Measurements from ENCODE around the gene ZNF441. TPM values are rescaled to one million over a fixed set of nuclear protein-coding genes. Genes with fewer than 3 reads are reported as not detected.
"Not testable (repeated sequence)": the region's sequence is repeated elsewhere in the genome, so short reads cannot be mapped to it uniquely, and the experiment has no call there.

Gene ZNF441
- total and polyA plus RNA-seq, 12 donors = 2.8 to 14.2 (median 7.5) TPM

DNA sequence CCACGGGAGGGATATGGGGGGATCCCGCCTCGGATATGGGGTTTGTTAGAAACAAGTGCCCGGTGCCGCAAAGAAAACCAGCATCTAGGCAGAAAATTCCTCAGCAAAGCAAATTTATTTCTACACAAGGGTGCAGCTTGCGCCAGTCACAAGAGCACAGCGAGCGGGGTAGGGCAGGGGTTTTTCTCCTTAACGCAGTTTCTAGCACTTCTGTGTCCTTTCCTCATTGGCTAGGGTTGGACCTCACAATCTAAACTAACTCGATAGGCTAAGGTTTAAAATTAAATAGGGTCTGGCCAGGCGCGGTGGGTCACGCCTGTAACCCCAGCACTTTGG lies 47.9 kb downstream of the ZNF441 start:
- peak in 3 of 7 donors; percentile 13 to 50 (median 23) for DNase-seq
- Histone ChIP-seq H3K27me3 (no peaks in the 10 kb centered on the region), H3K4me3 (peak overlapping the region; percentile 11 to 85 (median 80)), H3K4me1 (replicated peaks in 1 of 2) (no peaks in the 10 kb centered on the region), H3K9me3 (replicated peaks in 1 of 3) (no peaks in the 10 kb centered on the region), H3K36me3 (replicated peaks in 1 of 2) (peaks cover 0 to 3% of the 10 kb centered on the region in 2 donors), H3K27ac (peak overlapping the region in 4 of 5 donors; percentile 81 to 93 (median 88))
- intact Hi-C loops (cut with DNase I) = no loop called here
- 11 to 18% (median 13%) methylated on average over 13 of the region's 13 CpGs for WGBS, 4 donors
- no peak for TF ChIP-seq POLR2A (IDR thresholded peaks at IDR 0.05)

DNA sequence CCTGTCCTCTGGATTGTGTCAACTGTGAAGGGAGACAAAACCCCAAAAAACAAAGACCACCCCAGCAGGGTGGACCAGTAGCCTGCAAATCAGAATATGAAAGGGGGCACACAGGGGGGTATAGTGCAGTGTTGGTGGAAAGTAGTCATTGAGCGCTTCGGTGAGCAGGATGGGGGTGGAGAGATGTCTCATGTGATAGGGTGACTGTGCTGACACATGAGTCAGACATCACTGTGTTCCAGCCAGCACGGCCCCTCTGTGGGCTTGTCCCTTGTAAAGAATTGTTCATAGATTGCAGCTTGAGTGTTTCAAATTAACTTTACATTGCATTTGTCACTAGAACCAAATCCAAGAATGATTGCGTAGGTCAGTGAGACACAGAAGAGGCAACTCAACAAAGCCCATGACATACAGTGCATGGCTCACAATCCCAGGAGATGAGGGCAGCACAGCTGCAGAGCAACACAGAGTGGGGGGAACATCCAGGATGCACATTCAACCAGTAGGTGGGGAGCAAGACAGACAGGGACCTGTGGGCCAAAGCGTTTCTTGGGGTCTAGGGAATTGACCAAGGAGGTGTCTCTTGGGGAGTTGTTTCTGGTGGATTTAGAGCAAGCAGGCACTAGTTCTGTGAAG lies 54.8 kb downstream of the ZNF441 start:
- H3K27ac ChIP-seq = no peak overlapping the region
- DNase-seq = peak in 2 of 7 donors; percentile 23 to 26
- no peaks in the 10 kb centered on the region for H3K4me1 ChIP-seq (replicated peaks in 1 of 2)
- no peaks in the 10 kb centered on the region for H3K9me3 ChIP-seq (replicated peaks in 1 of 3)
- no peak for TF ChIP-seq POLR2A (IDR thresholded peaks at IDR 0.05)
- TF ChIP-seq, protein P1, sequence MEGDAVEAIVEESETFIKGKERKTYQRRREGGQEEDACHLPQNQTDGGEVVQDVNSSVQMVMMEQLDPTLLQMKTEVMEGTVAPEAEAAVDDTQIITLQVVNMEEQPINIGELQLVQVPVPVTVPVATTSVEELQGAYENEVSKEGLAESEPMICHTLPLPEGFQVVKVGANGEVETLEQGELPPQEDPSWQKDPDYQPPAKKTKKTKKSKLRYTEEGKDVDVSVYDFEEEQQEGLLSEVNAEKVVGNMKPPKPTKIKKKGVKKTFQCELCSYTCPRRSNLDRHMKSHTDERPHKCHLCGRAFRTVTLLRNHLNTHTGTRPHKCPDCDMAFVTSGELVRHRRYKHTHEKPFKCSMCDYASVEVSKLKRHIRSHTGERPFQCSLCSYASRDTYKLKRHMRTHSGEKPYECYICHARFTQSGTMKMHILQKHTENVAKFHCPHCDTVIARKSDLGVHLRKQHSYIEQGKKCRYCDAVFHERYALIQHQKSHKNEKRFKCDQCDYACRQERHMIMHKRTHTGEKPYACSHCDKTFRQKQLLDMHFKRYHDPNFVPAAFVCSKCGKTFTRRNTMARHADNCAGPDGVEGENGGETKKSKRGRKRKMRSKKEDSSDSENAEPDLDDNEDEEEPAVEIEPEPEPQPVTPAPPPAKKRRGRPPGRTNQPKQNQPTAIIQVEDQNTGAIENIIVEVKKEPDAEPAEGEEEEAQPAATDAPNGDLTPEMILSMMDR (IDR thresholded peaks at IDR 0.05) = no peak
- no peaks in the 10 kb centered on the region for H3K27me3 ChIP-seq
- intact Hi-C loops (cut with DNase I) = no loop called here
- no peak overlapping the region for H3K4me3 ChIP-seq
- H3K36me3 ChIP-seq (replicated peaks in 1 of 2) = peaks cover 0 to 4% of the 10 kb centered on the region in 2 donors
- 75 to 96% (median 79%) methylated on average over 5 of the region's 5 CpGs for WGBS, 4 donors

DNA sequence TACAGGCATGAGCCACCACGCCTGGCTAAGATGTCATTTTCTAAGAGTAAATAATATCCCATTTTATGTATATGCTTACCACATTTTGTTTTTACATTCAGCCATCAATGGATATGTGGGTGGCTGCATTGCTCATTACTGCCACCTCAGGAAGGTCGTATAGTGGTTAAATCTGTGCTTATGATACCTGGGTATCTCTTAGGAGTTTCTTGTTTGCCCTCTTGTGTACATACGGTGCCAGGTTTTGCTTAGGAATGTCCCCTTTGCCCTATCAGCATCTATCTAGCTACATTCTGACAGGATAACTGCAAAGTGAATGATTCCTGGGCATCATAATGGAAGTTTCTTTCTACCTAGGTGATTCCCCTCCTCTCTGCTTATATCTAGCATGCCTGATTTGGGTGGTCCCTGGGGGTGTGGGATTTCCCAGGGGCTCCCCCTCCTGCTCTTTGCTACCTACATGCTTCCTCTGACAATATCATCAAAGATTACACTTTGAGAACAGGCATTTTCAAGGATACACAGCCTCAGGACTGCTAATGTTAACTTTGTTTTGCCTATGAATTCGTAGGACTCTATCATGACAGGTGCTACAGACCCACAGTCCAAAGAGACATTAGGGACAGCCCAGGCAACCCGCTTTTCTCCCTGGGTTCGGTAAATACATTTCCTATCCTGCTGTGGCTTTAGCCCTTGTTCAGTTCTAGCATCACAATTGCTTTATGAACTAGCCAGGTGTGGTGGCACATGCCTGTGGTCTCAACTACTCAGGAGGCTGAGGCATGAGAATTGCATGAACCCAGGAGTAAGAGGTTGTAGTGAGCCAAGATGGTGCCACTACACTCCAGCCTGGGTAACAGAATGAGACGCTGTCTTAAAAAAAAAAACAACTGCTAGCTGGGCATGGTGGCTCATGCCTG lies 62.4 kb downstream of the ZNF441 start:
- H3K4me1 ChIP-seq (replicated peaks in 1 of 2); intact Hi-C loops (cut with DNase I); H3K27me3 ChIP-seq; DNase-seq; H3K27ac ChIP-seq; H3K4me3 ChIP-seq: not testable (repeated sequence)
- WGBS, 4 donors = 91 to 96% (median 92%) methylated on average over 7 of the region's 7 CpGs
- Histone ChIP-seq H3K9me3 (replicated peaks in 1 of 3) (peaks cover 0 to 34% (median 0%) of the 10 kb centered on the region in 3 donors), H3K36me3 (replicated peaks in 1 of 2) (peaks cover 0 to 19% of the 10 kb centered on the region in 2 donors)

DNA sequence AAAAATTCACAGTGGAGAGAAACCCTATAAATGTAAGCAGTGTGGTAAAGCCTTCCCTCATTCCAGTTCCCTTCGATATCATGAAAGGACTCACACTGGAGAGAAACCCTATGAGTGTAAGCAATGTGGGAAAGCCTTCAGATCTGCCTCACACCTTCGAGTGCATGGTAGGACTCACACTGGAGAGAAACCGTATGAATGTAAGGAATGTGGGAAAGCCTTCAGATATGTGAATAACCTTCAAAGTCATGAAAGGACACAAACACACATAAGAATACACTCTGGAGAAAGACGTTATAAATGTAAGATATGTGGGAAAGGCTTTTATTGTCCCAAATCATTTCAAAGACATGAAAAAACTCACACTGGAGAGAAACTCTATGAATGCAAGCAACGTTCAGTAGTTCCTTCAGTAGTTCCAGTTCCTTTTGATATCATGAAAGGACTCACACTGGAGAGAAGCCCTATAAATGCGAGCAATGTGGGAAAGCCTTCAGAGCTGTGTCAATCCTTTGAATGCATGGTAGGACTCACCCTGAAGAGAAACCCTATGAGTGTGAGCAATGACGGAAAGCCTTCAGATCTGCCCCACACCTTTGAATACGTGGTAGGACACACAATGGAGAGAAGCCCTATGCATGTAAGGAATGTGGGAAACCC lies 65.6 kb downstream of the ZNF441 start:
- WGBS, 4 donors = 94 to 97% (median 96%) methylated on average over 8 of the region's 8 CpGs
- Histone ChIP-seq H3K27me3 (no peaks in the 10 kb centered on the region), H3K9me3 (replicated peaks in 1 of 3) (peaks cover 0 to 41% (median 5%) of the 10 kb centered on the region in 3 donors), H3K36me3 (replicated peaks in 1 of 2) (peaks cover 0 to 19% of the 10 kb centered on the region in 2 donors), H3K4me1 (replicated peaks in 1 of 2) (no peaks in the 10 kb centered on the region), H3K4me3 (no peak overlapping the region), H3K27ac (no peak overlapping the region)
- no peak for DNase-seq
- TF ChIP-seq POLR2A (IDR thresholded peaks at IDR 0.05) = no peak
- TF ChIP-seq, protein P1 (IDR thresholded peaks at IDR 0.05) = no peak
- intact Hi-C loops (cut with DNase I) = no loop called here

DNA sequence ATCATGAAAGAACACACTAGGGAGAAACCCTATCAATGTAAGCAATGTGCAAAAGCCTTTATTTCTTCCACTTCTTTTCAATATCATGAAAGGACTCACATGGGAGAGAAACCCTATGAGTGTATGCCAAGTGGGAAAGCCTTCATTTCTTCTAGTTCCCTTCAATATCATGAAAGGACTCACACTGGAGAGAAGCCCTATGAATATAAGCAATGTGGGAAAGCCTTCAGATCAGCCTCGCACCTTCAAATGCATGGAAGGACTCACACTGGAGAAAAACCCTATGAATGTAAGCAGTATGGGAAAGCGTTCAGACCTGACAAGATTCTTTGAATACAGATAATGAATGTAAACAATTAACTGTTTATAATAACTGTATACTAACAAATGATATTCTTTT lies 66.7 kb downstream of the ZNF441 start:
- peaks cover 0 to 41% (median 5%) of the 10 kb centered on the region in 3 donors for H3K9me3 ChIP-seq (replicated peaks in 1 of 3)
- intact Hi-C loops (cut with DNase I) = no loop called here
- WGBS, 4 donors = 96 to 99% (median 97%) methylated on average over 2 of the region's 2 CpGs

More for the DNA sequence above, 66.7 kb downstream of the ZNF441 start:
- no peaks in the 10 kb centered on the region for H3K27me3 ChIP-seq
- H3K4me1 ChIP-seq (replicated peaks in 1 of 2) = no peaks in the 10 kb centered on the region
- H3K4me3 ChIP-seq = no peak overlapping the region
- TF ChIP-seq, protein P1 (IDR thresholded peaks at IDR 0.05) = no peak
- no peak for TF ChIP-seq POLR2A (IDR thresholded peaks at IDR 0.05)
- peaks cover 0 to 19% of the 10 kb centered on the region in 2 donors for H3K36me3 ChIP-seq (replicated peaks in 1 of 2)
- no peak overlapping the region for H3K27ac ChIP-seq
- DNase-seq = no peak

Data from adrenal gland (tissue), 12 donors.